Stimulated activated CD4-positive, alpha-beta T cell treated with anti-CD3 and anti-CD28 coated beads, Interleukin-2, amount 100 ng/mL, for 48 hours (primary cell): ENCODE results near the gene ANKRD30BL.
"Not testable (repeated sequence)": the region's sequence is repeated elsewhere in the genome, so short reads cannot be mapped to it uniquely, and the experiment has no call there.

ENCODE experiments used
- DNase-seq, 2 donors: peaks; one replicate each; pipeline ENCODE4 v3.0.0-alpha.2; 2020

ANKRD30BL gene

DNA sequence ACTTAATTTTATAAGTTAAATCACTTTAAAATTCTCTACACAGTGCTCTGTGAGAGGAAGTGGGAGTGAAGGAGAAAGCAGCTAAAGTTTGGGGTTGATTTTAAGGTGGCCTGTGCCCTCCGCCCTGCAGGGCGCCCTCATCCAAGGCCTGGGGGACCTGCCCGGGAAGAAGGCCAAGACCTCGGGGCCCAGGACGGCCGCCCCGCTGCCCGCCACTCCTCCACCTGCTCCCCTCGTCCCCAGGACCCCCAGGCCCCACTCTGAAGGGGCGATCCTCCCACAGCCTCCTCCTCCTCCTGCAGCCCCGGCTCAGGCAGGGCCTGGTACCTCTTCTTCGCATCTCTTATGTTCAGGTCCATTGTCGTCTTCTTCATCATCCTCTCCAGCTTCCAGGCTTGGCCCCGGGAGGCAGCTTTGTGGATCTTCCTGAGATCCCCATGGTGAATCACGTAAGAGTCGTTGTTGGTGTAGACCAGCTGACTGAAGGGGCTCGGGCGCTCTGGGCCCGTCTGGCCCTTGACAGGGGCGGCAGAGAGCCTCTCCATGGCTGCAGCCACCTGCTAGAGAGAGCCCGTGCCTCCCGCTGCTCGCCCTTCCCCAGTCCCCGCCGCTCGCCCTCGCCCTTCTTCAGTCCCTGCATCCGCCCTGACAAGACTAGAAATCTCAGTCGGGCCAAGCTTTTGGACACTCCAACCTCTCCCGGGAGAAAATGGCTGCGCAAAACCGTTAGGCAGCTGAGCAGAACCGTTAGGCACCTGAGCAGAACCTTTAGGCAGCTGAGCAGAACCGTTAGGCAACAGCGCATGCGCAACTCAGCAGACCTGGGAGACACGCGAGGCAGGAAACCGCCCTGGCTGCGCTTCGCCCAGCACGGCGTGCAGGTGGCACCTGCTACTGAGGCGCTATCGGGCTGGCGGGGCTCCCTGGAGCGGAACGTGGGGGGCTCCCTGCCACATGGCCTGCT, at the start of gene ANKRD30BL:
Gene ANKRD30BL (minus strand): TSS at position 792 of the 964 bp plus-strand sequence. CDS start 247 bp downstream, at position 545.
- not testable (repeated sequence) for DNase-seq

GRCh38 chr2:132202866-132203265, 41.1 kb upstream of the ANKRD30BL start:
- not testable (repeated sequence) for DNase-seq

- DNase-seq: not testable (repeated sequence)
These were observed 31.1 kb upstream of the ANKRD30BL start for GRCh38 chr2:132192854-132193253.

DNA sequence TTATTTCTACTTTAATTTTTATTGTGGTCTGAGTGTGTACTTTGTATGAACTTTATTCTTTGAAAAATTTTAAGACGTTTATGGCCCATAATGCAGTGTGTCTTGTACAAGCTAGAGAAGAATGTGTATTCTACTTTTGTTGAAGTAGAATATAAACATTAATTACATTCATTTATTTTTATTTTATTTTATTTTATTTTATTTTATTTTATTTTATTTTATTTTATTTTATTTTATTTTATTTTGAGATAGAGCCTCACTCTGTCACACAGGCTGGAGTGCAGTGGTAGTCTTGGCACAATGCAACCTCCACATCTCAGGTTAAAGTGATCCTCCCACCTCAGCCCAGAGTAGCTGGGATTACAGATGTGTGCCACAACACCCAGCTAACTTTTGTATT, 5.3 kb upstream of the ANKRD30BL start:
- DNase-seq: not testable (repeated sequence)

GRCh38 chr2:132162125-132162660, 441 bp upstream of the ANKRD30BL start:
- not testable (repeated sequence) for DNase-seq

- peak; percentile 21 to 37 for DNase-seq
These were observed 15.0 kb downstream of the ANKRD30BL start for GRCh38 chr2:132146774-132147173.
